Choroid plexus epithelial cell (primary cell): Measurements from ENCODE around the gene TSPO2.
A peak's percentile ranks its signal among the peaks of the same experiment; 100 is the strongest.
"Not testable (repeated sequence)": the region's sequence is repeated elsewhere in the genome, so short reads cannot be mapped to it uniquely, and the experiment has no call there.

ENCODE experiments used
- DNase-seq: peaks from one replicate; pipeline ENCODE4 v3.0.0-alpha.2; 2010; ENCODE audit warnings: low read depth
- H3K4me3 ChIP-seq: 2 replicates; pipeline ENCODE4 v1.5.1; 2011; ENCODE audit warnings: low read depth, mild to moderate bottlenecking, control low read depth, low read length, moderate library complexity
- CTCF ChIP-seq: conservative IDR thresholded peaks from 2 replicates; pipeline ENCODE4 v1.5.1; 2011; ENCODE audit warnings: low read depth, mild to moderate bottlenecking, control low read depth, inconsistent platforms, low read length, moderate library complexity

The TSPO2 gene

GRCh38 chr6:41000248-41000647 is 42.0 kb upstream of the TSPO2 start:
- TF ChIP-seq CTCF, result no peak
- no peak overlapping the region for H3K4me3 ChIP-seq

GRCh38 chr6:41002168-41002567 is 40.1 kb upstream of the TSPO2 start:
- DNase-seq, result no peak
- no peak for TF ChIP-seq CTCF
- no peak overlapping the region for H3K4me3 ChIP-seq

More at GRCh38 chr6:41000248-41000647, 42.0 kb upstream of the TSPO2 start:
- no peak for DNase-seq

GRCh38 chr6:41006217-41006616 is 36.0 kb upstream of the TSPO2 start:
- TF ChIP-seq CTCF, result peak; percentile 74
- H3K4me3 ChIP-seq, result not testable (repeated sequence)
- DNase-seq, result peak; percentile 70

GRCh38 chr6:41006980-41007379 is 35.3 kb upstream of the TSPO2 start:
- not testable (repeated sequence) for H3K4me3 ChIP-seq, DNase-seq

DNA sequence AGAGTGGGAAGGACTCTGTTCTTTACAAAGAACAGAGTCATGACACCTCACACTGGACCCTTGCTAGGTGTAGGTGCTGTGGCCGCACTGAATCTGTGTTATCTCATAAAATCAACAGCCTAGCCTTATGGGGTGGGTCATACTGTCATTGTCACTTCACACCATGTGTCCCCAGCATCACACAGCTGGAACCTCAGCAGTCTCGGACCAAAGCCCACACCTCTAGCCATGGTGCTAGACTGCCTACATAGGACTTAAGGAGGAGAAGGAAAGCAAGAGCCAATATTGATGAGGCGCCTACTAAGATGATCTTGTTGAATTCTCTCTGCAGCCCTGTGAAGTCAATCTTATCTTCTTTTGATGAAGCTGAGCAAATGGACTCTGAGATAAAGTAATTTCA is 34.3 kb upstream of the TSPO2 start:
- DNase-seq, result no peak
- no peak overlapping the region for H3K4me3 ChIP-seq
- TF ChIP-seq CTCF, result no peak

- H3K4me3 ChIP-seq, result no peak overlapping the region
- no peak for TF ChIP-seq CTCF
- no peak for DNase-seq
Observed at GRCh38 chr6:41009669-41010068, 32.6 kb upstream of the TSPO2 start.

GRCh38 chr6:41011673-41012072 is 30.6 kb upstream of the TSPO2 start:
- no peak overlapping the region for H3K4me3 ChIP-seq
- no peak for TF ChIP-seq CTCF
- no peak for DNase-seq
